ENCODE data around the gene TMEM158.

DNA sequence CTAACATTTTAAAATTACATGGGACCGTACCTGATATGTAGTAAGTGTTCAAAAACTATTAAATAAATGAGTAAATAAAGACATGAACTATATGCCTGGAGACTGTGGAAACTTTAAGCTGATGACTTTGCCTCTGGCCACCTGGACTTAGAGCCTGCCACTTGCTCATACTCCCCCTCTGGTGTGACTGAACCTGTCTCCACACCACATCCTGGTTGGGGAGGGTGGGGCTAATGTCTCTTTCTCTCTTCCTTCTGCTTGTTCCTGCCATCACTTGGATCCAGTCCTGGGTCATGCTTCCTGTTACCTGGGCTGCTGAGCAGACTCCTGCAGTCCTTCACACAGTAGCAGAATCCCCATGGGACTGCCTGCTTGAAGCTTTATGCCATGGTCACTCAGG, 8.2 kb upstream of the TMEM158 start:
- TF ChIP-seq CTCF (conservative IDR thresholded peaks at IDR 0.05) = no peak
- no peak for TF ChIP-seq EZH2 (IDR thresholded peaks at IDR 0.05; ENCODE audit: low read depth)

Measured in PC-9 (cell line).